Breast epithelium (tissue), 3 donors: ENCODE measurements around the gene ZNF536.

Experiments used
- CTCF ChIP-seq, 3 donors: fragments of 450-650 bp; IDR thresholded peaks; one replicate each; pipeline ENCODE4 v1.5.1; 2016 to 2017; ENCODE audit warnings: antibody characterized with exemption in 3 of 3, mild to moderate bottlenecking in 3 of 3, moderate library complexity in 3 of 3
- POLR2A ChIP-seq: fragments of 450-650 bp; IDR thresholded peaks from one replicate; pipeline ENCODE4 v1.6.1; 2016; ENCODE audit warnings: antibody characterized with exemption, mild to moderate bottlenecking, moderate library complexity
- POLR2AphosphoS5 ChIP-seq, 3 donors: sonication (generic); formaldehyde crosslinking; IDR thresholded peaks; one replicate each; pipeline ENCODE4 v1.6.1; 2017; ENCODE audit warnings: antibody characterized with exemption in 3 of 3

DNA sequence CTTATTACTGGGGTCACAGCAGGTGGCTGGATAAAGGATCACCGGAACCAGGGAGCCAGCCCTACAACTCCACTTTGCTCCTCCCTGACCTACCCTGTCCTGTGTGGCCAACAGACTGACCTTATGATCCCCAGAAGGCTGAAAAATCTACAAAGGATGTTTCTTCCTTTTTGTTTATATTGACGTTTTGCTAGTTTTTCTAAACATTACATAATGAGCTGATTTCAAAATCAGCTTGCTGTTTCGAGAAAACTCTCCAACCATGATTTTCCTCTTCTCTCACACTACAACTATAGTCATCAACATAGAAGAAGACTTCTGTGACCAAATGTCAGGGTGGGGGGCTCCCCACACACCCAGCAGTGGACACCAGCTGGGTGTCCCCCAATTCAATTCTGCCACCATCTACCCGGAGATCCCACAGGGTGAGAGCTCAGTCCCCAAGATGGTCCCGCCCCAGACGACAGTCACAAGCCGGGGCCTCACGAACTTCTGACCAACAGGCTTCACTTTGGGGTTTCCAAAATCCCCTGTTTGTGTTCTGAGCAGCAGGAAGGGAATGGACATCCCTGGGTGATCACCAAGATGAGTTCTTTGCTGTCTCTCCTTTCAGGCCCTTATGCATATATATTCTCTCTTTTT lies 35.0 kb downstream of the ZNF536 start:
- TF ChIP-seq CTCF (IDR thresholded peaks at IDR 0.05), result no peak
- TF ChIP-seq POLR2AphosphoS5 (IDR thresholded peaks at IDR 0.05), result no peak
- TF ChIP-seq POLR2A, result no peak
